ENCODE data around the gene MOB2. TPM values are rescaled to one million over a fixed set of nuclear protein-coding genes. Genes with fewer than 3 reads are reported as not detected.

The MOB2 gene
- total and polyA plus RNA-seq, 9 of the 15 experiments (the other 6 are each of a cell fraction or from before 2014, with no cell fraction given), result 0.17 to 36.8 (median 19.2) TPM

DNA sequence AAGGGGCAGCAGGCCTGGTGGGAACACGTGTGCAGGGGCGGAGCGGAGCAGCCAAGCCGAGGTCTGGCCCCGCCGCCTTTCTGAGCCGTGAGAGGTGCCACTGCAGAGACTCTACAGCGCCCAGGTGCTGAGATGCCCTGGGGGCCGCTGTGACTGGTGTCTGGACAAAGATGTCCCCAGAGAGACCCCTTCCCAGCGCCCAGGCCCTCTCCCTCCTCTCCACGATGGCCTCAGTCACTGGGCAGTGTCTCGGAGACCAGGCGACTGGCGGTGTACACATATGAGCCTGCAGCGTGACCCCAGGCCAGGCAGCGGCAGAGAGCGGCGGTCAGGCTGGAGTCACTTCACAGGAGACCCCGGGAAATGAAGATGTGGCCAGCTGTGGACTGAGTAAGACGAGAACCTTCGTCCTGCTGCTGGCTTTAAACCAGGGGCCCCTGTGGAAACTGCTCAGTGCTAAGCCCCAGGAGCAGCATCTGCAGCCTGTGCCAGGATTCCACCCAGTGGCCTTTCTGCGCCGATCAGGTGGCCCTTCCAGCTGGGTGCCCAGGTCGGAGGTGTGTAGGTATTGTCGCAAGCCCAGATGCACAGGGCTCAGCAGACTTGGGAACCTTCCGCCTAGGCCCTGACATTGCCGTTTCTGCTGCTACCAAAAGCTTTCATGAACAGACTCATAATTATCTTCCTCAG is 34.7 kb downstream of the MOB2 start:
- Histone ChIP-seq H3K9ac (ENCODE audit: insufficient read depth in 1 of 2, low read depth in 2 of 2, low read length in 2 of 2) (no peak overlapping the region; a peak in 1 of 4 replicates), H3K27me3 (ENCODE audit: control insufficient read depth in 2 of 2, insufficient read depth in 2 of 2, low read length in 2 of 2) (peaks cover 9 to 68% of the 10 kb centered on the region in 2 experiments; a peak in 3 of 5 replicates), H4K20me1 (replicated peaks; ENCODE audit: control insufficient read depth, insufficient read depth, low read length) (peaks cover 25% of the 10 kb centered on the region), H3K9me3 (replicated peaks; ENCODE audit: control insufficient read depth, insufficient read depth, low read depth, low read length) (no peaks in the 10 kb centered on the region), H3K4me1 (replicated peaks in 1 of 2; ENCODE audit: control insufficient read depth in 2 of 2, insufficient read depth in 2 of 2, low read length in 2 of 2) (peaks cover 0 to 63% of the 10 kb centered on the region in 2 experiments; a peak in 2 of 5 replicates), H3K9me1 (ENCODE audit: control insufficient read depth, insufficient read depth, low read length) (no peaks in the 10 kb centered on the region), H3K36me3 (ENCODE audit: control insufficient read depth, insufficient read depth, low read length) (no peaks in the 10 kb centered on the region), H3K27ac (ENCODE audit: extremely low read depth, low read depth, low read length) (no peak overlapping the region), H2AFZ (ENCODE audit: low read depth, low read length) (no peak overlapping the region), H3K4me2 (ENCODE audit: insufficient read depth, low read length) (no peak overlapping the region), H3K79me2 (ENCODE audit: control insufficient read depth, insufficient read depth, low read length) (no peaks in the 10 kb centered on the region), H3K4me3 (no peak overlapping the region)
- intact Hi-C loops (cut with micrococcal nuclease), result loop anchor here (5.0 to 10.0 kb wide), 2 partner anchors 65 to 123 kb away; partner anchors contain the start of gene DUSP8
- ATAC-seq (no peak), DNase-seq (ENCODE audit: extremely low read depth in 1 of 4, low spot score in 3 of 4) (no peak), FAIRE-seq (no peak)
- in situ Hi-C loops (cut with MboI), result no loop called here
- TF ChIP-seq, protein P1, sequence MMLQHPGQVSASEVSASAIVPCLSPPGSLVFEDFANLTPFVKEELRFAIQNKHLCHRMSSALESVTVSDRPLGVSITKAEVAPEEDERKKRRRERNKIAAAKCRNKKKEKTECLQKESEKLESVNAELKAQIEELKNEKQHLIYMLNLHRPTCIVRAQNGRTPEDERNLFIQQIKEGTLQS (IDR thresholded peaks at IDR 0.05), result no peak
- TF ChIP-seq, protein P1 (CRISPR knock-in tag; conservative IDR thresholded peaks at IDR 0.05), result no peak
- no peak for TF ChIP-seq HIVEP1 (CRISPR knock-in tag; IDR thresholded peaks at IDR 0.05)
- TF ChIP-seq ELF1 (tag; IDR thresholded peaks at IDR 0.05), result no peak
- TF ChIP-seq ZNF584 (CRISPR knock-in tag; IDR thresholded peaks at IDR 0.05; ENCODE audit: low read depth), result no peak
- no peak for TF ChIP-seq GATAD2B (IDR thresholded peaks at IDR 0.05; ENCODE audit: borderline replicate concordance)
- TF ChIP-seq GATA2 (CRISPR knock-in tag; IDR thresholded peaks at IDR 0.05), result no peak
- TF ChIP-seq ZNF354B (CRISPR knock-in tag; IDR thresholded peaks at IDR 0.05), result no peak
- no peak for TF ChIP-seq POLR2H (tag; IDR thresholded peaks at IDR 0.05; ENCODE audit: low read depth)
- TF ChIP-seq SNIP1 (IDR thresholded peaks at IDR 0.05; ENCODE audit: low read depth), result no peak
- no peak for TF ChIP-seq SETDB1 (IDR thresholded peaks at IDR 0.05; ENCODE audit: low read length)
- TF ChIP-seq TCFL5 (CRISPR knock-in tag; conservative IDR thresholded peaks at IDR 0.05), result no peak
- no peak for TF ChIP-seq BDP1 (IDR thresholded peaks at IDR 0.05; ENCODE audit: insufficient read depth, insufficient read length)
- TF ChIP-seq HCFC1 (IDR thresholded peaks at IDR 0.05; ENCODE audit: low read depth, low read length), result no peak
- TF ChIP-seq, protein P2, sequence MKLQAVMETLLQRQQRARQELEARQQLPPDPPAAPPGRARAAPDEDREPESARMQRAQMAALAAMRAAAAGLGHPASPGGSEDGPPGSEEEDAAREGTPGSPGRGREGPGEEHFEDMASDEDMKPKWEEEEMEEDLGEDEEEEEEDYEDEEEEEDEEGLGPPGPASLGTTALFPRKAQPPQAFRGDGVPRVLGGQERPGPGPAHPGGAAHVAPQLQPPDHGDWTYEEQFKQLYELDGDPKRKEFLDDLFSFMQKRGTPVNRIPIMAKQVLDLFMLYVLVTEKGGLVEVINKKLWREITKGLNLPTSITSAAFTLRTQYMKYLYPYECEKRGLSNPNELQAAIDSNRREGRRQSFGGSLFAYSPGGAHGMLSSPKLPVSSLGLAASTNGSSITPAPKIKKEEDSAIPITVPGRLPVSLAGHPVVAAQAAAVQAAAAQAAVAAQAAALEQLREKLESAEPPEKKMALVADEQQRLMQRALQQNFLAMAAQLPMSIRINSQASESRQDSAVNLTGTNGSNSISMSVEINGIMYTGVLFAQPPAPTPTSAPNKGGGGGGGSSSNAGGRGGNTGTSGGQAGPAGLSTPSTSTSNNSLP (IDR thresholded peaks at IDR 0.05; ENCODE audit: borderline replicate concordance, low read depth, low read length), result no peak
- TF ChIP-seq TARDBP (IDR thresholded peaks at IDR 0.05), result no peak
- no peak for TF ChIP-seq RBBP5 (IDR thresholded peaks at IDR 0.05; ENCODE audit: borderline replicate concordance, insufficient read depth, low read length, poor library complexity, severe bottlenecking)
- TF ChIP-seq, protein P3, sequence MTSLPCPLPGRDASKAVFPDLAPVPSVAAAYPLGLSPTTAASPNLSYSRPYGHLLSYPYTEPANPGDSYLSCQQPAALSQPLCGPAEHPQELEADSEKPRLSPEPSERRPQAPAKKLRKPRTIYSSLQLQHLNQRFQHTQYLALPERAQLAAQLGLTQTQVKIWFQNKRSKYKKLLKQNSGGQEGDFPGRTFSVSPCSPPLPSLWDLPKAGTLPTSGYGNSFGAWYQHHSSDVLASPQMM (CRISPR knock-in tag; IDR thresholded peaks at IDR 0.05), result no peak
- WGBS (ENCODE audit: insufficient coverage, low coverage, missing lambda C conversion rate), result 7% methylated on average over 27 of the region's 27 CpGs
- POLR2A ChIA-PET, result interaction anchor here (0.6 to 0.7 kb wide), 2 partner anchors 24 to 123 kb away, joined by 3 read pairs; no protein-coding TSS in a partner anchor
- no TSS peak for BruUV-seq (replicated peaks)
- CTCF ChIA-PET (ENCODE audit: low intra/inter-chr PET ratio), result interaction anchor here (0.6 kb wide), 1 partner anchor 122 kb away, joined by 3 read pairs; no protein-coding TSS in a partner anchor
